ENCODE data around the gene STAMBPL1. TPM values are rescaled to one million over a fixed set of nuclear protein-coding genes. Genes with fewer than 3 reads are reported as not detected.
"Not testable (repeated sequence)": the region's sequence is repeated elsewhere in the genome, so short reads cannot be mapped to it uniquely, and the experiment has no call there.

The STAMBPL1 gene
- 36.1 and 37.5 TPM in 2 replicates for total RNA-seq

DNA sequence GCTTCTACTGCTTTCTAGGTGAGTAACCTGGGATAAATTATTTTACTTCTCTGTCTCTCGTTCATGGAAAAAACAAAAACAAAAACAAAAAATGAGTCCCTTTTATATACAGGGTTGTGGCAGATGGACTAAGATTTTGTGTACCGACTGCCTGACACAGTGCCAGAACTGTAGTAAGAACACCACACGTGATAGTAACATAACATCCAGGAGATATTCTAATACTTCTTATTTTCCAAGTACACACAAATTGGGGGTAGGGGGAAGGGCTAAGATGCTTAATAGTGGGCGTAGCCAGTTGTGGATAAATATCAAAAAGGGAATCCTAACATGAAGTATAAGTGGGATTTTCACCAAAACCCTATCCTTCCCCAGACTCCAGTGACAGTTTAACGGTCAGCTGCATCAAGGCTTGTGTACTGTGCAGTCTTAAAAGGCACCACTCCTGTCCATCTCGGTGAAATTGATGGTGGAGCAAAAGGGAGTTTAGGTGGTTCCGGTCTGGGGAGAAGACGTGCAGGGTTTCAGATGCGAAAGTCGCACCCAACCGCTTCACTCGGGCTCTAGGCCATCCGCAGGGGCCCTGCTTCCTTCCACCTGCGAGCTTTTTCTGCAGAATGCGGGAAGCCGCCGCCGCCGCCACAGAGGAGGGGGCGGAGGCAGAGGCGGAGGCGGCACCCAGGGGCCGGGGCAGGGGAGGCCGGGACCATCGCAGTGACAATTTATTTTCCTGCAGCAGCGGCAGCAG, at the start of gene STAMBPL1:
Gene STAMBPL1 (plus strand): TSS at position 712 of the 748 bp plus-strand sequence. CDS start 21,464 bp downstream, outside the sequence.
- peak; percentile 80 for DNase-seq (ENCODE audit: low spot score)
- H3K4me3 Mint-ChIP-seq, result peak within 1 kb of the TSS; percentile 98
- no peaks in the 10 kb centered on the region for H3K27me3 Mint-ChIP-seq (ENCODE audit: insufficient read depth)
- H3K4me1 Mint-ChIP-seq (ENCODE audit: low read depth), result peaks cover 66% of the 10 kb centered on the region
- peak within 1 kb of the TSS; percentile 99 for H3K27ac Mint-ChIP-seq
- peaks cover 6% of the 10 kb centered on the region for H3K9me3 Mint-ChIP-seq
- intact Hi-C loops (cut with micrococcal nuclease), result loop anchor here (1.0 to 10.0 kb wide), 9 partner anchors 18 to 1017 kb away; partner anchors contain the start of genes IFIT5, KIF20B, KLLN and PTEN
- peaks cover 23% of the 10 kb centered on the region for H3K36me3 Mint-ChIP-seq (ENCODE audit: low read depth)

DNA sequence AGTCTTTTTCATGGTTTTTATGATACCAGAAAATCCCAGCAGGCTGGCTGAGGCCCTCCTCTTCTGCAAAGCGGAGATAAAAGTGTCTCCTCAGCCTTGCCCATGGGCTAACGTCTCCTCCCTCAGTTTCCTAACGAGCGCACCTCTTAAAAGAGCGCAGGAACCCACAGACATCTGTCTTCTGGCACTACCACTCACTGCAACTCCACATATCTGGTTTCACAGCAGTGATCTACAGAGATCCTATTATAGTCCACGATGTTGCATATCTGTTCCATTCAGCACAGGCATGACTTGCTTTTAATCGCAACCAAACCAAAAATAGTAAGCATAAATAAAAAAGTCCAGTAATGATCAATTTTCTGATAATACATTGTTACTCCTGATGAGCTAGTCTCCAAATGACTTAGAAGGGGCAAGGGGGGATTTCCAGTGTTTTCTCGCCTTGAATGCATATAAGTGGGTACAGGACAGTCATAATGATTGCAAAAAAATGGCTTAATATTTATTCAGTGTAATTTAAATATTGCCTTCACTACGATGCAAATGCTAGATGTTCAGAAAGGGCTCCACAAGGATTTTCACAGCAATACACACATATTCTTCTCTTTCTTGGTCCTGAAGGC, 49.3 kb upstream of the STAMBPL1 start:
- intact Hi-C loops (cut with micrococcal nuclease), result no loop called here
- Mint-ChIP-seq H3K27ac (no peak overlapping the region), H3K4me3 (no peak overlapping the region), H3K27me3 (ENCODE audit: insufficient read depth) (no peaks in the 10 kb centered on the region), H3K9me3 (no peaks in the 10 kb centered on the region), H3K4me1 (ENCODE audit: low read depth) (peaks cover 70% of the 10 kb centered on the region), H3K36me3 (ENCODE audit: low read depth) (peaks cover 5% of the 10 kb centered on the region)
- DNase-seq (ENCODE audit: low spot score), result no peak

DNA sequence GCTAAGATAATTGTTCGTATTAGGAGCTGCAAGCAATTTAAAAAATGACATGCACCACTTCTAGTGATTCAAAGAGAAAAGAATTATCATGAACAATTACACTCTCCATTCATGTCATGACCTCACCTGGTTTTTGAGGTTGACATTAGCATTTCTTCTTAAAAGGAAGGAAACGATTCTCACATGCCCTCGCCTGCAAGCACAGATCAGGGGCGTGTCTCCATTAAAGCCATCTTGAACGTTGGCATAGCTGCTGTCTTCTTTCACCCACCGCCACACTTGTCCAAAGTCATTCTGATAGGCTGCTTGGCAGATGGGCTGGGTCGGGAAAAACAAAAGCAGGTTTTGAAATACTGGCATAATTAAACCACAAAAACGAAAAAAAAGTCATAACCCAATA, 48.3 kb upstream of the STAMBPL1 start:
- intact Hi-C loops (cut with micrococcal nuclease), result no loop called here
- Mint-ChIP-seq H3K9me3 (no peaks in the 10 kb centered on the region), H3K36me3 (ENCODE audit: low read depth) (no peaks in the 10 kb centered on the region), H3K27me3 (ENCODE audit: insufficient read depth) (no peaks in the 10 kb centered on the region), H3K4me3 (no peak overlapping the region), H3K4me1 (ENCODE audit: low read depth) (peaks cover 61% of the 10 kb centered on the region), H3K27ac (no peak overlapping the region)
- peak; percentile 26 for DNase-seq (ENCODE audit: low spot score)

DNA sequence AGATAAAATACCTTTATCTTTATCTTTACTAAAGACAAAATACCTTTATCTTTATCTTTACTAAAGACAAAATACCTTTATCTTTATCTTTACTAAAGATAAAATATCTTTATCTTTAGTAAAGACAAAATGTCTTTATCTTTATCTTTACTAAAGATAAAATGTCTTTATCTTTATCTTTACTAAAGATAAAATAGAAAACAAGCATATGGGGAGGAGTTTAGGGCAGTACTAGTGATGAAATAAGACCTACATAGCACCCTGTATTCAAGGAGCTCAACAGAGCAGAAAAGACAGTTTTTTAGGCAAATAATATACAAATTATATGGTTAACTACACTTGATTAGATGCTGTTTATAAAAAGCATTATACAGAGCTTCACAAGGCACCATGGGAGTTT, 47.7 kb upstream of the STAMBPL1 start:
- intact Hi-C loops (cut with micrococcal nuclease), result no loop called here
- H3K27ac Mint-ChIP-seq, result no peak overlapping the region
- no peaks in the 10 kb centered on the region for H3K36me3 Mint-ChIP-seq (ENCODE audit: low read depth)
- no peaks in the 10 kb centered on the region for H3K27me3 Mint-ChIP-seq (ENCODE audit: insufficient read depth)
- H3K9me3 Mint-ChIP-seq, result no peaks in the 10 kb centered on the region
- peaks cover 54% of the 10 kb centered on the region for H3K4me1 Mint-ChIP-seq (ENCODE audit: low read depth)
- no peak for DNase-seq (ENCODE audit: low spot score)
- H3K4me3 Mint-ChIP-seq, result no peak overlapping the region

DNA sequence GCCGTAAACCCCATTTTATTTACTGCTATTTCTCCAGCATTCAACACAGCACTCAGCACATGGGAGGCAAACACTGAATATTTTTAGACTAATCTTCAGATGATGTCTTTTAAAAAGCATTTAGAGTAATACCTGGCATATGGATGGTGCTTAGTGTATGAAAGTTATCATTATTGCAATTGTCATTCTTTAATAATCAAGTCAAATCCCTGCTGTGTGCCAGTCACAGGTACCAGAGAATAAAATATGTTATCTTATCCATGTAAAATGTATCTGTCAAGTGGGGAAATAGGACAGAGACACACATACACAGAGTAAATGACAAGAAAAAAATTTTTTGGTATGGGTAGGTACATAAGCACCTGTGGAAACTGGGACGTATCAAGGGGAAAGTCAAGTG, 46.9 kb upstream of the STAMBPL1 start:
- Mint-ChIP-seq H3K4me3 (no peak overlapping the region), H3K4me1 (ENCODE audit: low read depth) (peaks cover 48% of the 10 kb centered on the region), H3K36me3 (ENCODE audit: low read depth) (no peaks in the 10 kb centered on the region), H3K27ac (no peak overlapping the region), H3K9me3 (no peaks in the 10 kb centered on the region), H3K27me3 (ENCODE audit: insufficient read depth) (no peaks in the 10 kb centered on the region)
- intact Hi-C loops (cut with micrococcal nuclease), result no loop called here
- no peak for DNase-seq (ENCODE audit: low spot score)

DNA sequence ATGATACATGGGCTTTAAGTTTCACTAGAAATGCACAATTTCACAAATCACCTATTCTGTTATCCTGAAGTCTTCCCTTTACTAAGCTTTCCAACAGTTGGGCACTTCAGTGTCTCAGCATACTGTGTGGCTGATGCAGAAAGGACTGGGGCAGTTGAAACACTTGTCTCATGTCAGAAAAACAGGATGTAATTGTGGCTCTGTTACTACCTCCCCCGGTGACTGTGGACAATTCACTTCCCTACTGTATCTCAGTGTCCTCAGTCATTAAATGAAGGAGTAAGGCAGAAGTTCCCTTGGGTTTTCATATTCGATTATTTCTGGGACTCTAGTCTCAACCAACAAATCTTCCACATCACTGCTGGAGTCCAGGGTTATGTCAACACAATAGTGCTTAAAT, 46.3 kb upstream of the STAMBPL1 start:
- intact Hi-C loops (cut with micrococcal nuclease), result loop anchor here (2.0 kb wide), 2 partner anchors 157 to 377 kb away; partner anchors contain the start of gene FAS
- no peak for DNase-seq (ENCODE audit: low spot score)
- H3K4me1 Mint-ChIP-seq (ENCODE audit: low read depth), result peaks cover 42% of the 10 kb centered on the region
- H3K27ac Mint-ChIP-seq, result peak overlapping the region; percentile 71
- H3K36me3 Mint-ChIP-seq (ENCODE audit: low read depth), result no peaks in the 10 kb centered on the region
- H3K4me3 Mint-ChIP-seq, result peak overlapping the region; percentile 48
- H3K27me3 Mint-ChIP-seq (ENCODE audit: insufficient read depth), result no peaks in the 10 kb centered on the region
- H3K9me3 Mint-ChIP-seq, result no peaks in the 10 kb centered on the region

DNA sequence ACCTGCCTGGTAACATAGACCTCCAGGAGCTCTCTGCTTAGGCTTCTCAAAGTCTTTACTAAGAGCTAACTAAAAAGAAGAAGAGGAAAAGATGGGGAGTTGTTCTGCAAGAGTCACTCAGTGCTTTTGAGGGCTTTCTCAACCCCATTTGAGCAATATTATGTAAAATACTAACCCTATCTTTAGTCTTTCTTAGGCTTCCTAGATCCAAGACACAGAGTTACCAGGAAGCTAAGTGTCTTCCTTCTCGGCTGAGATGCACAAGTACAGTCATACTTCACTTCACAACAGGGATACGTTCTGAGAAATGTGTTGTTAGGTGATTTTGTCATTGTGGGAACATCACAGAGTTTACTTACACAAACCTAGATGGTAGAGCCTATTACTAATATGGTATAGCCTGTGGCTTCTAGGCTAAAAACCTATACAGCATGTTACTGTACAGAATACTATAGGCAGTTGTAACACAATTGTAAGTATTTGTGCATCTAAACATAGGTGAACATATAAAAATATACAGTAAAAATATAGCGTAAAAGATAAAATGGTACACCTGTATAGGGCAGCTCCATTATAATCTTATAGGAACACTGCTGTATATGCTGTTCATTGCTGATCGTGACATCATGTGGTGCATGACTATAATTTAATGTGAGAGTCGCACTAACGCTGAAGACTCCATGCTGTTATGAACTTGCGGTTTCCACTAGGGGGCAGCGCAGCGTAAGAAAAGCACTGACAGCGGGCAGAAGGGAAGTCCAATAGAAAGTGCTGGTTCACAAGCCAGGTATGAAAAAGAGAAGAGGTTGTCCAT, 44.7 kb upstream of the STAMBPL1 start:
- Mint-ChIP-seq H3K4me3 (no peak overlapping the region), H3K9me3 (no peaks in the 10 kb centered on the region), H3K27me3 (ENCODE audit: insufficient read depth) (no peaks in the 10 kb centered on the region), H3K27ac (no peak overlapping the region), H3K4me1 (ENCODE audit: low read depth) (peaks cover 33% of the 10 kb centered on the region), H3K36me3 (ENCODE audit: low read depth) (no peaks in the 10 kb centered on the region)
- DNase-seq (ENCODE audit: low spot score), result peak; percentile 81
- intact Hi-C loops (cut with micrococcal nuclease), result loop anchor here (1.0 to 2.0 kb wide), 8 partner anchors 10 to 375 kb away; partner anchors contain the start of genes FAS and STAMBPL1

DNA sequence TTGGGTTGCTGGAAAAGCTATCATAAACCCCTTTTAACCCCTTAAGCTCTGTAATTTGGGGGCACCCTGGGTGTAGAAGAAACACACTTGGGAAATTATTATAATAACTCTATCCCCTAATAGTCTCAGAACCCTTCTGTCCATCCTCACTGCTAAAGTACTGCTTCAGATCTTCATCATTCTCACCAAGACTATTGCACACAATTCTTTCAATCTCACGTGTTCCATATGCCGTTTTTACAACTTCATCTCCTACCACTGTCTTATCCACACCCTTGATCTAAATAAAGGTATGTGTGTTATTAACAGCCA, 44.2 kb upstream of the STAMBPL1 start:
- no peak for DNase-seq (ENCODE audit: low spot score)
- Mint-ChIP-seq H3K36me3 (ENCODE audit: low read depth) (no peaks in the 10 kb centered on the region), H3K27me3 (ENCODE audit: insufficient read depth) (no peaks in the 10 kb centered on the region), H3K9me3 (no peaks in the 10 kb centered on the region), H3K4me1 (ENCODE audit: low read depth) (peaks cover 29% of the 10 kb centered on the region), H3K4me3 (no peak overlapping the region), H3K27ac (no peak overlapping the region)
- intact Hi-C loops (cut with micrococcal nuclease), result loop anchor here (1.0 to 2.0 kb wide), 8 partner anchors 11 to 375 kb away; partner anchors contain the start of genes FAS and STAMBPL1

DNA sequence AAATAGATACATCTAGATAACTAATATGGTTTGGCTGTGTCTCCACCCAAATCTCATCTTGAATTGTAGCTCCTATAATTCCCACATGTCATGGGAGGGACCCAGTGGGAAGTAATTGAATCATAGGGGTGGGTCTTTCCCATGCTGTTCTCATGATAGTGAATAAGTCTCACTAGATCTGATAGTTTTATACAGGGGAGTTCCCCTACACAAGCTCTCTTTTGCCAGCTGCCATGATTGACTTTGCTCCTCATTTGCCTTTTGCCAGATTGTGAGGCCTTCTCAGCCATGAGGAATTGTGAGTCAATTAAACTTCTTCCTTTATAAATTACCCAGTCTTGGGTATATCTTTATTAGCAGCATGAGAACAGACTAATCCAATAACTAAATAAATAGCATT, 42.4 kb upstream of the STAMBPL1 start:
- peaks cover 25% of the 10 kb centered on the region for H3K4me1 Mint-ChIP-seq (ENCODE audit: low read depth)
- H3K9me3 Mint-ChIP-seq; H3K4me3 Mint-ChIP-seq; H3K27ac Mint-ChIP-seq; intact Hi-C loops (cut with micrococcal nuclease); H3K36me3 Mint-ChIP-seq (ENCODE audit: low read depth); DNase-seq (ENCODE audit: low spot score); H3K27me3 Mint-ChIP-seq (ENCODE audit: insufficient read depth): not testable (repeated sequence)

DNA sequence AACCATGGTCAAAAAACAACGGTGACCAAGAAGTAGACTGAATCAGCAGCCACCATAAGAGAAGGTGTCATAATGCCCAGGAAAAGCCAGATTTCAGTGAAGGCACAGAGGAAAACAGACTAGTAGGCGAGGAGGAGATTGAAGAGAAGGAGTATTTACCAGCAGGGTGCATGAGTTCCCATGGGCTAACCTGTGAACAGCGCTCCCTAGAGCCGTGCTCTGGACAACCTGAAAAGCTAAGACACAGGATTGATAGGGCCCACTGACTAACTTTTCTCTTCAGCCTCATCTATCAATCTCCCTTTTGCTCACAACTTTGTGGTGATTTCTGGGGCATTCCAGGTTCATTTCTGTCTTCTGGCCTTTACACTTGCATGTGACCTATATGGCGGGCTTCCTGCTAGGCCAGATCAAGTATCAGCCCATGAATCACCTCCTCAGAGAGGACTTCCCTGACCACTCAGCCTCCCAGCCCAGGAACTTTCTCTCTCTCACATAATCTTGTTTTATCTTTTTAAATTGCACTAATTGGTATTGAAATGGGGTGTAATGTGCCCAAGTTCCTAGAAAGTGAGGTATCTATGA, 41.2 kb upstream of the STAMBPL1 start:
- H3K27ac Mint-ChIP-seq, result no peak overlapping the region
- peaks cover 13% of the 10 kb centered on the region for H3K4me1 Mint-ChIP-seq (ENCODE audit: low read depth)
- H3K27me3 Mint-ChIP-seq (ENCODE audit: insufficient read depth), result peaks cover 7% of the 10 kb centered on the region
- intact Hi-C loops (cut with micrococcal nuclease), result no loop called here
- no peak overlapping the region for H3K4me3 Mint-ChIP-seq
- no peaks in the 10 kb centered on the region for H3K9me3 Mint-ChIP-seq
- no peaks in the 10 kb centered on the region for H3K36me3 Mint-ChIP-seq (ENCODE audit: low read depth)
- no peak for DNase-seq (ENCODE audit: low spot score)

DNA sequence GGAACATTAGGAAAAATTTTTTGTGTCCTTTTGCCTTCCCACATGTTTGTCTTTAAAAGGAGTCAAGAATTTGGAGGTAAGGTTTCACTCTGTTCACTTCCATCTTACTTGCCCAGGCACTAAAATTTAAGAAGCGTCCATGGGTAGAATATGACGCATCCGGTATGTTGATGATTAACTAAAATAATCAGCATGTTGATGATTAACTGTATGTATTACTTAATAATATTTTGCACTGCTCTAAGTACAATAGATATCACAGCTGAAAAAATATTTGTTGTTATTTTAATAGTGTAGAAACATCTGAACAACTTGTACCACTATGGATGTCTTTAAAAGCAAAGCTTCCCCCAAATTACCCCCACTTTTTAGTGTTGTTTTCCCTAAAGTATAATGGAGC, 39.9 kb upstream of the STAMBPL1 start:
- no peak for DNase-seq (ENCODE audit: low spot score)
- H3K9me3 Mint-ChIP-seq, result no peaks in the 10 kb centered on the region
- peaks cover 10% of the 10 kb centered on the region for H3K4me1 Mint-ChIP-seq (ENCODE audit: low read depth)
- intact Hi-C loops (cut with micrococcal nuclease), result no loop called here
- H3K27ac Mint-ChIP-seq, result no peak overlapping the region
- H3K4me3 Mint-ChIP-seq, result no peak overlapping the region
- H3K36me3 Mint-ChIP-seq (ENCODE audit: low read depth), result no peaks in the 10 kb centered on the region
- H3K27me3 Mint-ChIP-seq (ENCODE audit: insufficient read depth), result peaks cover 9% of the 10 kb centered on the region

DNA sequence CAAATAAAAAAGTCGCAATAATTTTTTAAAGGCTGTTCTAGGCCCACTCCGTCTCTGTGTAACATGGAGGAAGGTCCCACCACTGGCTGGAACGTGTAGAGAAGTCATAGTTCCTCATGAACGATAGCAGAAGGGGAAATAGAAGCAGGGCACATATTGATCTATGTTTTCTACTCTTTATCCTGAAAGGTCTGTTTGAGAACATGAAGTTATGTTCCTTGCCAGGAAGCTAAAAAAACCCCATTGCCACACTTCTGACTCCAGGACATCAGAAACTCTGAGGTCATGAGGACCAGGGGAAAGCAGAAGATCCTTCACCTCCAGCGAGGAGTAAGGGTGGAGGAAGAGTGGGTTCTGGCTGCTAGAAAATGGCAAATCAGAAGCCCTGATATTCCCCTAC, 39.2 kb upstream of the STAMBPL1 start:
- no peak overlapping the region for H3K27ac Mint-ChIP-seq
- no peak overlapping the region for H3K4me3 Mint-ChIP-seq
- no peak for DNase-seq (ENCODE audit: low spot score)
- no peaks in the 10 kb centered on the region for H3K9me3 Mint-ChIP-seq
- H3K36me3 Mint-ChIP-seq (ENCODE audit: low read depth), result no peaks in the 10 kb centered on the region
- H3K4me1 Mint-ChIP-seq (ENCODE audit: low read depth), result peaks cover 10% of the 10 kb centered on the region
- intact Hi-C loops (cut with micrococcal nuclease), result no loop called here
- H3K27me3 Mint-ChIP-seq (ENCODE audit: insufficient read depth), result peaks cover 9% of the 10 kb centered on the region
